Inflammatory macrophage treated with lipopolysaccharide for 4 hours (primary cell): ENCODE data around the gene TAF4B.

Experiments used
- DNase-seq: peaks from one replicate; pipeline ENCODE4 v3.0.0-alpha.2; 2020

TAF4B gene

DNA sequence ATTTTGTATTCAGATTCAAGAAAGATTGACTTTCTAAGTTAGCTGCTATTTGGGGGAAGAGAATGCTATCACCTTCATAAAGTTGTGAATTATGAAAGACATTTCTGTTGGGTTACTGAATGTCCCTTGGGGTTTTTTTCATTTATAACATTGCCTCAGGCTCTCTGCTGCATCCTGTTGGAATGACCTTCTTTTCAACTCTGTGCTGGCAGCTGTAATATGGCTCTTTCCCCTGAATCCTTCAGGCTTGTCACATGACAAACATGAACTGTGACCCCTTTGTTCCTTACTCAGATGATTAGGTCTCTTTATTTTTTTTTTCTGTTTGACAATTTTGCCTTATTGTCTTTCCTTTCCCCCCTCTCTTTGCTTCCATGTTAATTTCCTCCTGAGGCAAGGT lies 159.8 kb downstream of the TAF4B start:
- no peak for DNase-seq

DNA sequence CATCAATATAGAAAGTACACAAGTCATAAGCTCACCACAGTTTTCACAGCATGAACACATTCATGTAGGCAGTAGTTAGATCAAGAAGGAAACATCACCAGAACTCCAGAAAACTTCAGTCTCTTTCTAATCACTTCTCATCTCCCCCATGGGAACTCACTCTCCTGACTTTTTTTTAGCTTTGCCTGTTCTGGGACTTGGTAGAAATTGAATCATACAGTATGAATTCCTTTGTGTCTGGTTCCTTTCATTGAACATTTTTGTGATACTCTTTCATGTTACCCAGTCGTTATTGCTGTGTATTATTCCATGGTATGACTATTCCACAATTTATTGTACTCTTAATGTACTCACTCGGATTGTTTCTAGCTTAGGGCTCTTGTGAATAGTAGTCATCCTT lies 160.2 kb downstream of the TAF4B start:
- DNase-seq: no peak

DNA sequence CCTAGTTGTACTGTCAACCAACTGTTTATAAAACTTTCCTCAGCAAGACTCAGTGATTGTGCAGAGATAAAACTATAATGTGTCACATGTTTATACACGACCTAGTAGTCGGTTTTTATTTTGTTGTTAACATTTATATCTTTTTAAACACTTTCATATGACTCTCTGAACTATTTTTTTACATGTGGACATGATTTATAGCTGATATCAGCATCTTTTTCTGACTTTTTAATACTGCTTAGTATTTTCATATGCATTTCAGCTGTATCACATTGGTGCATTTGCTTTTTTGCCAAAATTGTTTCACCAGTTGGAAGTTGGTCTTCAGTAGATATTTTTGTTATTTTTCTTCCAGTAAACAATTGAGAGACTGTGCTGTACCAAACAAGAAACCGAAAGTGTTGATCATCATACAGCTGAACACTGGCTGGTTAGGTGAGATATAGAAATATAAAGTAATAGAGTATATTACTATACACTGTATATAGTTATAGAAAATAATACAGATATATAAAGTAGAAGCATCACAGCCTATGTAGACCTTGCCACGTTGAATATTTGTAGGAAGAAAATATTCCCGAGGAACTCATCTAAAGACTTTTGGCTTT lies 167.9 kb downstream of the TAF4B start:
- no peak for DNase-seq

DNA sequence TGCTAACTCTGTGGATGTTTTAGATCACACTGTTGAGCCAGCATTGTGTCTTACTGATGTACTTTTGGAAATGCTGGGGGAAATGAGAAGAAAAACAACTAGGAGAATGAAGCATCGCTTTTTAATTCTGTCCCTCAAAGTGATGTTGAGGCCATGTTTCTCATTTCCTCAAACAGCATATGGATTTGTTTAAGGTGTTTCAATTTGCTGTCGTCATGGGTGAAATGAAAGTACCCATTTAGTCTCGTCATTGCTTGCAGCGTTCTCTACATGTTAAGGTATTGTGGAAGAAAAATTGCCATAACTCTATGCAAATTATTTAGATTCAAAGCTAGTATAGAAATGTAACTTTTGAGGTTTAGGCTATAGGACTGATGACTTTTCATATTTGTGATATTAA lies 170.8 kb downstream of the TAF4B start:
- DNase-seq: no peak

GRCh38 chr18:26403491-26403890 lies 177.2 kb downstream of the TAF4B start:
- no peak for DNase-seq

DNA sequence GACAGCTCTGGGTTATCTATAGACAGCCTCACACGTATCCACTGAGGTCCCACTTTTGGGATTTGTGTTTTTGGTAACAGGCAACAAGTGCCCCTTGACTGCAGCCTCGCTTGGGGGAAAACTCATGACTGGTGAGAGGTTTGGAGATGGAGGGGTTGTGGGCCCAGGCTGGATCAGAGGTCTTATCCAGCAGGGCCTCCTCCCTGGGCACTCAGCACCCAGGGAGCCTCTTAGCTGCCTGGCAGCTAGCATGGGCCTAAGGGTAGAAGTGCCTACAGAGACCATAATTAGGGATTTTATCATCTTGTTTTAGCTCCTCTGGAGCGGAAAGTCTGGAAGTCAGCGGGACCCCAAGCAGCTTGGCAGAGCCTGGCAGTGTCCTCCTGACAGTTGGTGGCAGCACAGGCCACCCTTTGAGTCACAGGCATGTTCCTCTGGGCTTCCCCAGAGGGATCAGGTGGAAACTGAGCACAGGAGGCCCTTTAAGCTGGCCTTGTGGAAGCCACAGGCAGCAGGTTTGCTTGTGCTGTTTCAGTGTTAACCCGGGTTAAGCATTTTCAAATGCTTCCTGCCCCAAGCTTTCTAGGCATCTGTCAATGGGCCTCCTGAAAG lies 179.1 kb downstream of the TAF4B start:
- no peak for DNase-seq

DNA sequence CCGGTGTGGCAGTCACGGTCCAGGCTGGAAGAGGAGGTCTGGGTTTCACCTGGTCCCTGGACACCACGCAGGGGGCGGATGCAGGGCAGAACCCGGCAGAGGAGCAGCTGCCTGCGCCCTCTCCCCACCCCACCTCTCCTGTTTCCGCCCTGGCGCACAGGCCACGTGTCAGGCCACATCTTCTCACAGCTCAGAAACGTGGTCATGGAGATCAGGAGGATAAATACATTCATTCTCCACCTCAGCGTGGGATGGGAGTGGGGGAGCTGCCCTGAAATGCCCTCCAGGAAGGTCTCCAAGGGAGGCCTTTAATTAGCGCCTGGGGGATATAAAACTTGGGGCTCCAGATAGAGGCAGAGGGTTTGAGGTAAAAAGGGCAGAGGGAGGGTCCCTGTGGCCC lies 180.1 kb downstream of the TAF4B start:
- DNase-seq: no peak

- DNase-seq: no peak
Measured at GRCh38 chr18:26406854-26407517, 180.7 kb downstream of the TAF4B start.

GRCh38 chr18:26407736-26408601 lies 181.7 kb downstream of the TAF4B start:
- DNase-seq: no peak

GRCh38 chr18:26409091-26409490 lies 182.8 kb downstream of the TAF4B start:
- DNase-seq: no peak

- no peak for DNase-seq
Measured at GRCh38 chr18:26414901-26415440, 188.7 kb downstream of the TAF4B start.

DNA sequence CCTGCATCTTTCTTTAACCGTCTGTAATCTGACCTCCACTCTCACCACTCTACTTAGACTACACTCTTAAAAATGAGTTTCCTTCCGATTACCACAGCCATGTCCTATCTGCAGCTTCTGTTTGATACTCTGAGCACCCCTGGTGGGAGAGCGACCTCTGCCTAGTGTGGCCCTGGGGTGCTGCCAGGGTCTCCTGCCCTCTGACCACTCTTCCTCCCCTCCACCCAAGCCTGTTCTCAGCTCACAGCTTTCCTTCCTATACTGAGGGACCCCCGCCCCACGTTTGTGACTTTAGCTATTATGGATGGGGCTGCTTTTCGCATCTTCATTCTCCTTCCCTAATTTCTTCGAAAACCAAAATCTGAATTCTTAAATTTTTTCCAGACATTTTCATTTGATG lies 189.4 kb downstream of the TAF4B start:
- DNase-seq: no peak

GRCh38 chr18:26416652-26417150 lies 190.5 kb downstream of the TAF4B start:
- DNase-seq: no peak

- DNase-seq: no peak
Measured at GRCh38 chr18:26417190-26417589, 190.9 kb downstream of the TAF4B start.

- DNase-seq: no peak
Measured at GRCh38 chr18:26418225-26418624, 192.0 kb downstream of the TAF4B start.

GRCh38 chr18:26419746-26420145 lies 193.5 kb downstream of the TAF4B start:
- DNase-seq: no peak

DNA sequence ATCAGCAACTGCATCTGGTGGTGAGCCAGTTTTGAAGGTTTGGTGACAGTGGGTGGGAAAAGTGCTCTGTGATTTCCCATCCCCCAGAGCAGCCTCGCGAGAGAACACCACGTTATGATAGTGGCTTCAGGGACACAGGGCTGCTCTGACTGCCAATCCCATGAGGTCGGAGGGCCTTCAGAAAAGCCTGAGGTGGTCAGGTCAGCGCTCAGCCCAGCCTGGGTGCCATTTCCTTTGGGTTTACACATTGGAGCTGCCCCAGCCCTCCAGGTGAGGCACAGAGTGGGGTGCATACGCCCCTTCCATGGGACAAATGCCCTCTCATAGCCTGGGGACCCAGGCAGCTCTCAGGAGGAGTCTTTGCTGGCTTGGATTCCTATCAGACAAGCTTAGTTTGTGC lies 195.3 kb downstream of the TAF4B start:
- no peak for DNase-seq

- DNase-seq: no peak
Measured at GRCh38 chr18:26421931-26422330, 195.7 kb downstream of the TAF4B start.

- DNase-seq: no peak
Measured at GRCh38 chr18:26422472-26423162, 196.4 kb downstream of the TAF4B start.

DNA sequence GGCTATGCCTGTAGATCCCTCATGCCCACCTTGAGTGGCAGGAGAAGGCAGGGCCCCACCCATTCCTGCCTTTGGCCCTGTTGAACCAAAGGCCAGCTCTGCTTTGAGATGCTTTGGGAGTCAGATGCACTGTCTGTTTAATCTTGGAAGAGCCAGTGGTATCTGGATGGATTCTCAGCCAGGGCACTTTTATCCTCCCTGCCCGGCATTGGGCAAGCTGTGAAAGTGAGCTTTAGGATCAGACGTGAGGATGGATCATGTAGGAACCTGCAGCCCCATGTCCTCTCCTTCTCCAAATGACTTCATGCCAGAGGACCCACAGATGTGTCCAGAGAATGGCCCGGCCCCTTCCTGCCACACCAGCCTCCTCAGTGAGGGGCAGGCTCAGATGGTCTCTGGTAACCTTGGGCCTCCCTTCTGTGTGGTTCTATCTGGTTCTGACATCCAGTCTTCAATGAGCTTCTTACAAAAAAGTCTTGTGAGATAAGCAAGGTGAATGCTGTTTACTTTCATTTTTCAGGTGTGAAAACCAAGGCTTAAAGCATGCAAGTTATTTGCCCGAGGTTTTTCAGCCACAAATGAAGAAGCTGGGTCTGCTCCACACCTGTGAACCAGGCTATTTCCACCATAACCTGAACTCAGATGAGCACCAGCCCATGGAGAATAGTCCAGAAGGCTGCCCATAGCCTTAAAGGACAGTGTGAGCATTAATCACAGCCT lies 198.3 kb downstream of the TAF4B start:
- DNase-seq: no peak

DNA sequence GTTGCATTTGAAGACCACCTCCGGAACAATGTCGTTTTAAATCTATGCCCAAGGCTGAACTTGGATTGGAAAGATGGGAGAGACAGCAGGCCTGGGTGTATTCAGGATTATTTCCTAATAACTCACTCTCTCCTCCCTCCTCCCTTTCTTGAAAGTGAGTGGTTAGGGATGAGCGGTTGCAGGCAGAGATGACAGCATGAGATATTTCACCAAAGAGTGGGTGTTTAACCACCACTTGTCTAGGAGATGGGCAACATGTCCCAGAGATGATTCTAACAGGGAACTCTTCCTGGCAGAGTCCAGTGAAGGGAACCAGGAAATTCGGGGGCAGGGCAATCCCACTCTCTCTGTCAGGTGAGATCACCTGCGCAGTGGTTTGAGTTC lies 198.9 kb downstream of the TAF4B start:
- DNase-seq: no peak
